Gastroesophageal sphincter (tissue), 3 donors: ENCODE results near the gene NUP160.
"Not testable (repeated sequence)": the region's sequence is repeated elsewhere in the genome, so short reads cannot be mapped to it uniquely, and the experiment has no call there.

Experiments
- CTCF ChIP-seq, 4 experiments: fragments of 200-600 bp in 2 of 4; fragments of 450-650 bp in 2 of 4; sonication (generic) in 1 of 4; IDR thresholded peaks; one replicate each; pipeline ENCODE4 v1.5.1; 2017 to 2019; ENCODE audit warnings: antibody characterized with exemption in 4 of 4, mild to moderate bottlenecking in 2 of 4, moderate library complexity in 2 of 4
- EP300 ChIP-seq: sonication (generic); formaldehyde crosslinking; IDR thresholded peaks from one replicate; pipeline ENCODE4 v1.6.1; 2017; ENCODE audit warnings: antibody characterized with exemption, mild to moderate bottlenecking
- POLR2A ChIP-seq, 2 donors: fragments of 450-650 bp; IDR thresholded peaks; one replicate each; pipeline ENCODE4 v1.6.1; 2017; ENCODE audit warnings: antibody characterized with exemption in 2 of 2, mild to moderate bottlenecking in 2 of 2, moderate library complexity in 1 of 2
- POLR2AphosphoS5 ChIP-seq: sonication (generic); formaldehyde crosslinking; IDR thresholded peaks from one replicate; pipeline ENCODE4 v1.6.1; 2017; ENCODE audit warnings: antibody characterized with exemption

GRCh38 chr11:47790017-47790416 is 58.1 kb downstream of the NUP160 start:
- TF ChIP-seq POLR2A (IDR thresholded peaks at IDR 0.05); CTCF (IDR thresholded peaks at IDR 0.05); POLR2AphosphoS5; EP300: not testable (repeated sequence)
